Progenitor cell of endocrine pancreas (in vitro differentiated cells): Measurements from ENCODE around the gene ADSL. TPM values are rescaled to one million over a fixed set of nuclear protein-coding genes. Genes with fewer than 3 reads are reported as not detected.

ENCODE experiments used
- DNase-seq: peaks from one replicate; pipeline ENCODE4 v3.0.0; 2021; ENCODE audit warnings: low spot score; ENCODE audit not compliant: unreplicated experiment
- H3K27ac Mint-ChIP-seq: 2 replicates; pipeline ENCODE4 v1.8.0; 2021; ENCODE audit warnings: mild to moderate bottlenecking, moderate library complexity, mixed read lengths
- H3K27me3 Mint-ChIP-seq: 2 replicates; pipeline ENCODE4 v1.8.0; 2021; ENCODE audit warnings: mixed read lengths
- H3K36me3 Mint-ChIP-seq: 2 replicates; pipeline ENCODE4 v1.8.0; 2022; ENCODE audit warnings: mixed read lengths; ENCODE audit not compliant: insufficient read depth
- H3K4me1 Mint-ChIP-seq: 2 replicates; pipeline ENCODE4 v1.8.0; 2021; ENCODE audit warnings: low read depth, mixed read lengths
- H3K4me3 Mint-ChIP-seq: 2 replicates; pipeline ENCODE4 v1.8.0; 2021; ENCODE audit warnings: low read depth, mild to moderate bottlenecking, moderate library complexity, mixed read lengths
- H3K9me3 Mint-ChIP-seq: 2 replicates; pipeline ENCODE4 v1.8.0; 2021; ENCODE audit warnings: low read depth, mixed read lengths
- CTCF ChIP-seq: fragments of 200-600 bp; sonication (generic); IDR thresholded peaks from one replicate; pipeline ENCODE4 v1.5.0; 2021; ENCODE audit warnings: antibody characterized with exemption, mild to moderate bottlenecking; ENCODE audit not compliant: unreplicated experiment
- total RNA-seq: library from RNA; stranded (reverse); gene quantifications from 2 replicates; pipeline ENCODE4 v1.2.1, GENCODE V29; 2021

Gene ADSL
- total RNA-seq, 1 donor from 2014 or later: 85.0 TPM

DNA sequence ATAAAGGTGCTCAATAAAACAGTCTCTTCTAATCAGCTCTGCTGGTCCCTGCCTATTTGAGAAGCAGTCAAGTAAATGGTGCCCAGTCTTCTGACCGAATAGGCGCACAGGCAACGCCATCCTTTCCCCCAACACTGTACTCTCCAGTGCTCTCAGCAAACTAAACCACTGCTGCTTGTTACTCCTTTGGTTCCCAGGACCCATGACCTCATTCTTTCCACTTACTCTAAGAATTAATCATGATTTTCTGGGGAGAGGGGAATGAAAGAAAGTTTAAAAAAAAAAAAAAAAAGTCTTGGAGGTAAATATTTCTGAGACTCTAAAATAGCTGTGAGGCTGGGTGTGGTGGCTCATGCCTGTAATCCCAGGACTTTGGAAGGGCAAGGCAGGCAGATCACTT, 87.8 kb downstream of the ADSL start:
- H3K9me3 Mint-ChIP-seq: no peaks in the 10 kb centered on the region
- H3K36me3 Mint-ChIP-seq: peaks cover 5% of the 10 kb centered on the region
- no peak overlapping the region for H3K4me3 Mint-ChIP-seq
- peak overlapping the region; percentile 87 for H3K27ac Mint-ChIP-seq
- H3K27me3 Mint-ChIP-seq: no peaks in the 10 kb centered on the region
- TF ChIP-seq CTCF: no peak
- no peak for DNase-seq
- H3K4me1 Mint-ChIP-seq: peaks cover 8% of the 10 kb centered on the region

DNA sequence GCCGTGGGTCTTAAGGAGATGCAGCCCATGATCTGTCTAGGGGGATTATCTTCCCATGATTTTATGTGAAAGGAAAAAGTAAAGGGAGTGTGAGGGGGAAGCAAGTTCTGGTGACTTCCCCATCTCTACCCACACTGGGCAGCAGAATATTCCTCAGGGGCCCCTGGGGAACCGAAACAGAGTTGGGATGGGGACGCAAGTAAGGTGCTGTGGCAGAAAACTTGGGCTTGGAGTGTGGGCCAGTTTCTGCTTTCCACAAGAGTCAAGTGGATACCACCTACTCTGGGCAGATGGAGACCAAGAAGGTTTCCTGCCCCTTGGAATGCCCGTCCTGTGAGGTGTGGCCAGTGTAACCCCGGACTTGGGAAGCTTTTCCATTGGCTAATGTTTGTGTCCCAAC, 88.4 kb downstream of the ADSL start:
- H3K9me3 Mint-ChIP-seq: no peaks in the 10 kb centered on the region
- H3K4me3 Mint-ChIP-seq: no peak overlapping the region
- no peak overlapping the region for H3K27ac Mint-ChIP-seq
- peaks cover 2% of the 10 kb centered on the region for H3K36me3 Mint-ChIP-seq
- no peaks in the 10 kb centered on the region for H3K27me3 Mint-ChIP-seq
- no peak for TF ChIP-seq CTCF
- DNase-seq: no peak
- H3K4me1 Mint-ChIP-seq: peaks cover 8% of the 10 kb centered on the region

- Mint-ChIP-seq H3K27me3 (no peaks in the 10 kb centered on the region), H3K9me3 (no peaks in the 10 kb centered on the region), H3K27ac (peak overlapping the region; percentile 74), H3K4me1 (peaks cover 8% of the 10 kb centered on the region), H3K36me3 (peaks cover 2% of the 10 kb centered on the region), H3K4me3 (no peak overlapping the region)
- TF ChIP-seq CTCF: peak; percentile 78
- DNase-seq: no peak
Measured at GRCh38 chr22:40436505-40437431, 90.5 kb downstream of the ADSL start.

Other genes starting within 250 kb of the ADSL start
- gene TNRC6B, start 168.6 kb upstream of the ADSL start, total RNA-seq: 65.8 and 73.2 TPM in 2 replicates
- gene SGSM3, start 24.1 kb downstream of the ADSL start, total RNA-seq: 106 and 117 TPM in 2 replicates